Prostate gland (tissue), 2 donors: ENCODE data around the gene SCARB1. TPM values are rescaled to one million over a fixed set of nuclear protein-coding genes. Genes with fewer than 3 reads are reported as not detected.

Experiments
- DNase-seq: peaks from one replicate; pipeline ENCODE4 v3.0.0-alpha.2; 2019; ENCODE audit warnings: low spot score
- H3K27ac ChIP-seq, 2 donors: fragments of 200-600 bp; sonication (generic); 2 replicates each; pipeline ENCODE4 v1.5.1; 2017 to 2019
- H3K27me3 ChIP-seq: fragments of 200-600 bp; sonication (generic); replicated peaks from 2 replicates; pipeline ENCODE4 v1.5.1; 2019; ENCODE audit not compliant: insufficient read depth
- H3K36me3 ChIP-seq, 2 donors: fragments of 200-600 bp; sonication (generic); 1 replicate in 1 of 2; 2 replicates in 1 of 2; pipeline versions ENCODE4 v1.5.1 to v1.8.1; 2017 to 2019
- H3K4me1 ChIP-seq: fragments of 200-600 bp; sonication (generic); replicated peaks from 2 replicates; pipeline ENCODE4 v1.5.1; 2019
- H3K4me3 ChIP-seq, 2 donors: fragments of 200-600 bp; sonication (generic); 2 replicates each; pipeline ENCODE4 v1.5.1; 2017 to 2019
- H3K9me3 ChIP-seq: fragments of 200-600 bp; sonication (generic); 2 replicates; pipeline ENCODE4 v1.5.1; 2017
- POLR2A ChIP-seq: fragments of 450-650 bp; IDR thresholded peaks from one replicate; pipeline ENCODE4 v1.6.1; 2016; ENCODE audit warnings: antibody characterized with exemption, mild to moderate bottlenecking
- POLR2AphosphoS5 ChIP-seq: sonication (generic); formaldehyde crosslinking; IDR thresholded peaks from one replicate; pipeline ENCODE4 v1.6.1; 2017; ENCODE audit warnings: antibody characterized with exemption
- WGBS: methylation state at CpG from one replicate; pipeline ENCODE4 v1.1.5; 2018; 5-methylcytosine and 5-hydroxymethylcytosine counted together
- intact Hi-C: fragments of 100-400 bp; cut with DNase I; formaldehyde crosslinking; loops from one replicate; pipeline ENCODE4 v1.14.2; 2022
- total RNA-seq, 2 donors: library from RNA; depleted of rRNA; stranded (reverse); fragments of >200 nt; gene quantifications; one replicate each; pipeline ENCODE4 v1.1.0, GENCODE V29; 2016
- TF ChIP-seq, protein P1 (sequence below), 4 experiments: fragments of 200-600 bp in 2 of 4; fragments of 450-650 bp in 2 of 4; sonication (generic) in 2 of 4; IDR thresholded peaks; 1 replicate in 3 of 4; 2 replicates in 1 of 4; pipeline ENCODE4 v1.5.1; 2016 to 2019; ENCODE audit warnings: antibody characterized with exemption in 4 of 4, mild to moderate bottlenecking in 2 of 4, moderate library complexity in 2 of 4

SCARB1 gene
- total RNA-seq, 2 donors from 2014 or later, result 28.0 to 44.4 TPM

DNA sequence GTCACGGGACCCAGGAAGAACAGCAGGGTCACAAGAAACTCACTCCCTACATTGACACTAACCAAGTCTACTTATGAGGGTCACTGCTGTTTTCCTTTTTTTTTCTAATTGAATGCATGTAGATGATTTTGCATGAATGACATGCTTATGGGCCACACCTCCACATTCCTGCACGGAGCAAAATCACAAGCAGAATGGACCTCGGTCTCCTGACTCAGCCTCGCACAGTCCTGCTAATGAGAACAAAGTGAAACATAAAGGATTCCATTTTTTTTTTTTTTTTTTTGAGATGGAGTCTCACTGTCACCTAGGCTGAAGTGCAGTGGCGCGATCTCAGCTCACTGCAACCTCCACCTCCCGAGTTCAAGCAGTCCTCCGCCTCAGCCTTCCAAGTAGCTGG lies 12.3 kb downstream of the SCARB1 start:
- Histone ChIP-seq H3K27me3 (no peaks in the 10 kb centered on the region), H3K4me3 (no peak overlapping the region), H3K4me1 (no peaks in the 10 kb centered on the region), H3K36me3 (no peaks in the 10 kb centered on the region), H3K27ac (no peak overlapping the region), H3K9me3 (no peaks in the 10 kb centered on the region)
- 96% methylated on average over 8 of the region's 8 CpGs for WGBS
- DNase-seq, result no peak
- no peak for TF ChIP-seq POLR2AphosphoS5
- TF ChIP-seq, protein P1, sequence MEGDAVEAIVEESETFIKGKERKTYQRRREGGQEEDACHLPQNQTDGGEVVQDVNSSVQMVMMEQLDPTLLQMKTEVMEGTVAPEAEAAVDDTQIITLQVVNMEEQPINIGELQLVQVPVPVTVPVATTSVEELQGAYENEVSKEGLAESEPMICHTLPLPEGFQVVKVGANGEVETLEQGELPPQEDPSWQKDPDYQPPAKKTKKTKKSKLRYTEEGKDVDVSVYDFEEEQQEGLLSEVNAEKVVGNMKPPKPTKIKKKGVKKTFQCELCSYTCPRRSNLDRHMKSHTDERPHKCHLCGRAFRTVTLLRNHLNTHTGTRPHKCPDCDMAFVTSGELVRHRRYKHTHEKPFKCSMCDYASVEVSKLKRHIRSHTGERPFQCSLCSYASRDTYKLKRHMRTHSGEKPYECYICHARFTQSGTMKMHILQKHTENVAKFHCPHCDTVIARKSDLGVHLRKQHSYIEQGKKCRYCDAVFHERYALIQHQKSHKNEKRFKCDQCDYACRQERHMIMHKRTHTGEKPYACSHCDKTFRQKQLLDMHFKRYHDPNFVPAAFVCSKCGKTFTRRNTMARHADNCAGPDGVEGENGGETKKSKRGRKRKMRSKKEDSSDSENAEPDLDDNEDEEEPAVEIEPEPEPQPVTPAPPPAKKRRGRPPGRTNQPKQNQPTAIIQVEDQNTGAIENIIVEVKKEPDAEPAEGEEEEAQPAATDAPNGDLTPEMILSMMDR (IDR thresholded peaks at IDR 0.05), result no peak
- TF ChIP-seq POLR2A, result no peak
- intact Hi-C loops, result no loop called here

DNA sequence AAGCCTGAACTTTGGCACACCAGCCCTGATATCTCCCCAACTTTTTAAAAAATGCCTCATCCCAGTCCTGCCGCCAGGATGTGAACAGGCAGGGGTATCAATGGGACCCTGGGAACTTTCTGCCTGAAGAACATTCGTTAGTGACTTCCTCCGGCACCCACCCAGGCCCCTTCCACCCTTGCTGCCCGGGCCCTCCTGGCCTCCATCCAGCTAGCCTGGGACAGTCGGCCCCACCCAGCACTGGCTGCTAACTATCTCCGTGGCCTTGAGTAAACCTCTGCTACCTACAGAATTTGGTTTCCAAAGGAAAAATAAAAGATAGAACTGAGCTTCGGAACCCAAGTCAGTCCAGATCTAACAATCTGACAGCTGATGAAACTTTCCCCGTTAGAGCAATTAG lies 14.3 kb downstream of the SCARB1 start:
- Histone ChIP-seq H3K27me3 (no peaks in the 10 kb centered on the region), H3K4me3 (no peak overlapping the region), H3K36me3 (no peaks in the 10 kb centered on the region), H3K9me3 (no peaks in the 10 kb centered on the region), H3K27ac (no peak overlapping the region), H3K4me1 (no peaks in the 10 kb centered on the region)
- 57% methylated on average over 8 of the region's 8 CpGs for WGBS
- no peak for DNase-seq
- intact Hi-C loops, result no loop called here
- TF ChIP-seq POLR2A (no peak), POLR2AphosphoS5 (no peak)
- TF ChIP-seq, protein P1 (IDR thresholded peaks at IDR 0.05), result no peak

DNA sequence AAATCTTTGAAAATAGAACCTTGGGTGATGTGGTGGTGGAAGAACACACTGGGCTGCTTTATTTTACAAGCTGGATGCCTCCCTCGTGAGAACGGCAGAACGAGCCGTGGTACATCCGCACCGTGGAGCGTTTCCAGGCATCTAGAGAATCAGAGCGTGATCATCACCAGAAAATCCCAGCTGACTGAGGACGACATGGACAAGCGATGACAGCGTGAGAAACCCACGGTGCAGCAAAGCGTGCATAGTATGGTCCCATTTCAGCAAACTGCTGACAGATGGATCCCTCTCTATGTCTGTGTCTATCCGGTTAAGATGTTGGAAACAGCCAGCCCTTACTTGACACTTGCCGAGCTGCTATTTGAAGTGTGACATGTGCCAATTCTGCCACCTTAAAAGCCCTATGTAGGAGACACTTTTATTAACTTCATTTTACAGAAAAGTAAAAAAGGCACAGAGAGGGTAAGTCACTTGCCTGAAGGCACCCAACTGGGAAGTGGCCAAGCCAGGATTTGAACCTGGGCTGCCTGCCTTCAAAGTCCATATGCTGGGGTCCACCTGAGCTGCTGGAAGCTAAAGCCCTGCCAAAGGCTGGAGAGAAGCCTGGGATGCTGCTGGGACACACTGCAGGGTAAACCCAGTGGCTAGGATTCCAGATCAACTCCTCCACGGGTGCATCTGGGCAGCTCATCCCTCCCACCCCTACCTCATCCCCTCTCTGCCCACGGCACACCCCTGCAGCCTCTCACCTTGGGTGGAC lies 14.9 kb downstream of the SCARB1 start:
- TF ChIP-seq POLR2A (no peak), POLR2AphosphoS5 (no peak)
- TF ChIP-seq, protein P1 (IDR thresholded peaks at IDR 0.05), result no peak
- Histone ChIP-seq H3K27ac (no peak overlapping the region), H3K4me3 (no peak overlapping the region), H3K9me3 (no peaks in the 10 kb centered on the region), H3K36me3 (no peaks in the 10 kb centered on the region), H3K4me1 (no peaks in the 10 kb centered on the region), H3K27me3 (no peaks in the 10 kb centered on the region)
- DNase-seq, result no peak
- 62% methylated on average over 17 of the region's 17 CpGs for WGBS
- intact Hi-C loops, result no loop called here

DNA sequence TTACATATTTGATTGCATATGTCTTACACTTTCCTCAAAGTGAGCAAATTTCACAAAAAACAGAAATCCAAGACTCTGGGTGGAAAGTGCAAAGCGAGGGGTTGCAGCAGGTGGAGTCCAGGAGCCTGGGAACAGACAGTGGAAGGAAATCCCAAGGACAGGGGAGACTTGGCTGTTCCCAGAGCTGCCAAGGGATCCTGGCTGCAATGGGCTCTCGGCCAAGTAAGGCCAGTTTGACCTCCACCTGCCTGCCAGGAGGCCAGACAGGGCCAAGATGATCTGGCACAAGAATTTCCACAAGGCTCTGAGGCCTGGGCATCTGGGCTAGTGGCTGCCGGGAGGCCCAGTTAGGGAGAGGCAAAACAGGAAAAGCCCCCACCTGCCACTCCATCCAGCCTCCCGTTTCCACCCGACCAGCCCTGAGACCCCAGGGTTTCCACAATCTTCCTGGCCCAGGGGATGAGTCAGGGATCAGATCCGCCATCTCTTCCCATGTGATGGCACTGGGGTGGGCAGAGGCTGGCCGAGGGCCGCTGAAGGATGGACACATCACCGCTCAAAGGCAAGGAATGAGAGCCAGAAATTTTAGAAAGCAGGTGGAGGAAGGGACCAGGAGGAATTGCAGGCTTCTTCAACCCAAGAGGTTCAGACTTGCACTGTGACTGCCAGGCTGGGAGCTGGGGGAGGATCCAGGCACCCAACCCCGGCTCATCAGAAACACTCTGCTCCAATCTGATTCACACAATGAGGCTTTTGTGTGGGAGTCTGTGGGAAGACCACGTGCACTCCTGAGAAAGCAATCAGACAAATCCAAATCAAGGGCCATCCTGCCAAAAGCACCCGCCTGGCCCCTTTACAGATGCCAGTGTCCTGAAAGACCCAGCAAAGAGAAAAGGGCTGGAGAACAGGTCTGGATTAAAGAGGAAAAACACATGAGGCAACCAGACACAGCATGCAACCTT lies 16.3 kb downstream of the SCARB1 start:
- Histone ChIP-seq H3K4me3 (no peak overlapping the region), H3K9me3 (no peaks in the 10 kb centered on the region), H3K27me3 (no peaks in the 10 kb centered on the region), H3K4me1 (no peaks in the 10 kb centered on the region), H3K27ac (peak overlapping the region in 1 of 2 donors; percentile 9), H3K36me3 (no peaks in the 10 kb centered on the region)
- intact Hi-C loops, result no loop called here
- WGBS, result 53% methylated on average over 12 of the region's 12 CpGs
- peak; percentile 53 for DNase-seq
- TF ChIP-seq POLR2AphosphoS5 (no peak), POLR2A (no peak)
- TF ChIP-seq, protein P1 (IDR thresholded peaks at IDR 0.05), result no peak
